GM21447 (cell line): Measurements from ENCODE around the gene ATP6V1G3.
"Not testable (repeated sequence)": the region's sequence is repeated elsewhere in the genome, so short reads cannot be mapped to it uniquely, and the experiment has no call there.

Experiments used
- ATAC-seq: cut with Tn5 transposase; IDR thresholded peaks from one replicate; pipeline ENCODE4 v1.9.1; 2021; ENCODE audit not compliant: unreplicated experiment

Gene ATP6V1G3, protein sequence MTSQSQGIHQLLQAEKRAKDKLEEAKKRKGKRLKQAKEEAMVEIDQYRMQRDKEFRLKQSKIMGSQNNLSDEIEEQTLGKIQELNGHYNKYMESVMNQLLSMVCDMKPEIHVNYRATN

DNA sequence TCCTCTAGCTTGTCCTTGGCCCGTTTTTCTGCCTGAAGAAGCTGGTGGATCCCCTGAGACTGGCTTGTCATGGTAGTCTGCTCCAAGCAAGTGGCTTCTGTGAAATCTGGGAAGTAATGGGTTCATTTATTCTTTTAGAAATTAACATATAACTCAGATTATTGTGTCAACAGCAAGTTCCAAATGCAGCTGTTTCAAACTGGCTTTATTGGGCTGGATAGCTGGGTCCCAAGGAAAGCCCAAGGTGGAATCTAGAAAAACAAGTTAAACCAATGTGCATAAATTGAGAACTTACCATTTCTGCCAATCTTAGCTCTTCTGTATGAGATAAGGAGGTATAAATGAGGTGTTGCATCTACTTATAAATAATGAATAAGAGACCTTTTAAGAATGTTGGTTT lies at the start of gene ATP6V1G3:
TSS of gene ATP6V1G3 (minus strand) at position 101 of the 400 bp plus-strand sequence. CDS start at position 71, 30 bp downstream.
- no peak for ATAC-seq

DNA sequence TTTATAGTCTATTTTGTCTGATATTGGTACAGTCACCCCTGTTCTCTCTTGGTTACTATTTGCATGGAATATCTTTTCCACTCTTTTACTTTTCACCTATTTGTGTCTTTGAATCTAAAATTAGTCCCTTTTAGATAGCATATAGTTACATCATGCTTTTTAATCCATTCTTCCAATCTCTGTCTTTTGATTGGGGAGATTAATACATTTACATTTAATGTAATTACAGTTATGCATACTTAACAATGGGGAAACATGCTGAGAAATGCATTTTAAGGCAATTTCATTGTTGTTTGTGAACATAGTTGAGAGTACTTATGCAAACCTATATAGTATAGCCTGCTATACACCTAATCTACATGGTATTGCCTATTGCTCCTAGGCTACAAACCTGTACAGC lies 48.4 kb upstream of the ATP6V1G3 start:
- no peak for ATAC-seq

DNA sequence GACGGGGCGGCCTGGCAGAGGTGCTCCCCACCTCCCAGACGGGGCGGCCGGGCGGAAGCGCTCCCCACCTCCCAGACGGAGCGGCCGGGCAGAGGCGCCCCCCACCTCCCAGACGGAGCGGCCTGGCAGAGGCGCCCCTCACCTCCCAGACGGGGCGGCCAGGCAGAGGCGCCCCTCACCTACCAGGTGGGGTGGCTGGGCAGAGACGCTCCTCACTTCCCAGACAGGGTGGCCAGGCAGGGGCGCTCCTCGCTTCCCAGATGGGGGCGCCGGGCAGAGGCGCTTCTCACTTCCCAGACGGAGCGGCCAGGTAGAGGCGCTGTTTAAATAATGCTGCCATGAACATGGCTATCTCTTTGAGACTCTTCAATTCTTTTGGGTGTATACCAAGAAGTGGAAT lies 43.7 kb upstream of the ATP6V1G3 start:
- no peak for ATAC-seq

DNA sequence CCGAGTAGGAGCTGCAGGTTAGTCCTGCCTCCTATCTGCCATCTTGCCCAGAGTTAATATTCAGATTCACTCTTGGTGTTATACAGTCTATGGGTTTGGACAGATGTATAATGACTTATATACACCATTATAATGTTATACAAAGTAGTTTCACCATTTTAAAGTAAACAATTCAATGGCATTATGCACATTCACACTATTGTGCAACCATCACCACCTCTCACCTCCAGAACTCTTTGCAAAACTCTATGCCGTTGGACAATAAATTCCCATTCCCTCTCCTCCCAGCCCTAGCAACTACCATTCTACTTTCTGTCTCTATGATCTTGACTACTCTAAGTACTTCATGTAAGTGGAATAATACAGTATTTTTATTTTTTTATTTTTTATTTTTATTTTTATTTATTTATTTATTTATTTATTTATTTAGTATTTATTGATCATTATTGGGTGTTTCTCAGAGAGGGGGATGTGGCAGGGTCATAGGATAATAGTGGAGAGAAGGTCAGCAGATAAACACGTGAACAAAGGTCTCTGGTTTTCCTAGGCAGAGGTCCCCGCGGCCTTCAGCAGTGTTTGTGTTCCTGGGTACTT lies 42.8 kb upstream of the ATP6V1G3 start:
- ATAC-seq: not testable (repeated sequence)

DNA sequence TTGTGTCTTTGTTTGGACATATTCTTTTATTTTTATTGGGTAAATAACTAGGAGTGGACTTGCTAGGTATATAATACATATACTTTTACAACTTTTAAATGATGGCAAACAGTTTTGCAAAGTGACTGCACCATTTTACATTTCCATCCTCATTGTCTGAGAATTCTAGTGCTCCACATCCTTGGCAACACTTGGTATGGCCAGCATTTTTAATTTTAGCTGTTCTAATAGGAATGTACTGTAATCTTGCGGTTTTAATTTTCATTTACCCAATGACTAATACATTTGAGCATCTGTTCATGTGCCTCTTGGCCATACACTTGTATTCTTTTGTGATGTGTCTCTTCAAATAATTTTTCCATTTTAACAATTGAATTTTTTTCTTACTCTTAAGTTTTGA lies 37.0 kb upstream of the ATP6V1G3 start:
- no peak for ATAC-seq

DNA sequence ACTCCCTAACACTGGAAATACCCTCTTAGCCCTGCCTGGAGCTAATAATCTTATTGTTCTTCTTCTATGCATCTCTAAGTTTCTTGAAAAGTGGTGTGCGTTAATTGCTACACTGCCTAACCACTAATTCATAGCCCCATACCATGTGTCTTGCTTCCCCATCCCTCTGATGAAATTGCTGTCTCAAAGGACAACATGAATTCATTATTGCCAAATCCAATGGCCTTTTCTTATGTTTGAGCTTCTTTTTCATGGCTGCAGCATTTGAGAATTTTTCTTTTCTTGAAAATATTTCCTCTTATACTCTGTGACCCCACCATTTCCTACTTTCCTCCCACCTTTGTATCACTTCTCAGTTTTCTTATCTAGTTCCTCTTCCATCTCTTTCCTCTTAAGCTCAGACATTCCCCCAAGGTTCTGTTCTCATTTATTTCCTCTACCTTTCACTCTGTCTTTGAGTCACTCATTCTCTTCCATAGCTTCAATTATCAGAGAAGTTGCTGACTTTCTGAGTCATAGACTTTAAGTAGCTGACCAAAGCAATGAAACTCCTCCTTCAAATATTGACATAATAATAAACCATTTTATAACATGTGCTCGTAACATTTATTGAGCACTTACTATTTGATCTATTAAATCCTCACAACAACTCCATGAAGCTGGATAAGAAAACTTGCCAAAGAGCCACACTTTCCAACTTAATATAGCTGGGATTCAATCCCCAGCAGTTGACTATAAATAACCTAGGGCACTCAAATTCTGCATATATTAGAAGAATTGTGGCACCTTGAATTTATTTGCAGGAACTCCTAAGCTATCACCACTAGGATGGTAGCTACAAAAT lies 35.5 kb upstream of the ATP6V1G3 start:
- ATAC-seq: no peak

DNA sequence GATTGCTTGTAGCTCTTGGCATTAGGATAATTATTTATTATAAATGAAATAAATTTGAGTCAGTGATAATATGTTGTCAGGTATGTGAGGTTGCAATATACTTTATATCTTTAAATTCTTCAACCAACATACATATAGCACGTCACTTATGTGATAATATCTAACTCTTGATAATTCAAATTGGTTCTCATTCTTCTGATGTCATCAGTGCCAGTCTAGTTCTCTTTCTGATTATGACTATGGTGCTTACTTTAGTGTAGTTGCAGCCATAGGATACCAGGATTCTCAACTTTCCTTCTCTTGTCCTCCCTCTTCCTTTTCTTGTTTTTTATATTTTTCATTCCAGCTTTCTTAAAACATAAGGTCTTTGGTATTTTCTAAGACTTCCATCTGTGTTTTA lies 34.8 kb upstream of the ATP6V1G3 start:
- no peak for ATAC-seq

DNA sequence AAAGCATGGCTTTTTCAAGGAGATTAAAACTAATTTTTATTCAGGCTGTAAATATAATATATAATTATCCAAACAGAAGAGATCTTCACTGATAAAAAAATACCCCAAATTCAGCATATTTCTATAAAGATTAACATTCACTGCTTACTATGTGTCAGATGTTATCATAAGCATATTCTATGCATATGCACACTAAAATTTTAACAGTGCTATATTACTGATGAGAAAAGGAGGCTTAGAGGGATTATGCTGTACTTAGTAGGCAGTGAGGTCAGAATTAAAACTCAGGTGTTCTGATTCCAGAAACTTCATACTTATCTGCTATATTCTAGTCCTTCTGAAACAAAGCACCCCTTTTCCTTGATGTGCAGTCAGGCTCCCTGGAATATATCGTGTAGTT lies 33.8 kb upstream of the ATP6V1G3 start:
- no peak for ATAC-seq

DNA sequence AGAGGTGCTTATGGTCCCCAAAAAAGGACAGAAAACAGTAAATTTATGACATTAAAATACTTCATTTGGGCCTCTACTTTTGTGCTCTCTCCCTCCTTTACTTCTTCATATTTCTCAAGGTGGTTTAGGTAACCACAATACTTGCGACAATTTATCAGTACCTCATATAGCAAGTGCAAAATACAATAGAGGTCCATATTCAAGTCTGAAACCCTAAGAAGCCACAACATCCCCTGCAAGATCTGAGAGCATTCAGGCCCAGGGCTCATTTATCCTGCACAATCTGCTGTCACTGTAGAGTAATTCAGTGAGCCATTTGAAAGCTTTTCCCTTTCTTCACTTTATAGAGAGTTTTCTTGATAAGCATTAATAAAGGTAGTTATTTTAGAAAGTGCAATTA lies 24.2 kb upstream of the ATP6V1G3 start:
- ATAC-seq: no peak

DNA sequence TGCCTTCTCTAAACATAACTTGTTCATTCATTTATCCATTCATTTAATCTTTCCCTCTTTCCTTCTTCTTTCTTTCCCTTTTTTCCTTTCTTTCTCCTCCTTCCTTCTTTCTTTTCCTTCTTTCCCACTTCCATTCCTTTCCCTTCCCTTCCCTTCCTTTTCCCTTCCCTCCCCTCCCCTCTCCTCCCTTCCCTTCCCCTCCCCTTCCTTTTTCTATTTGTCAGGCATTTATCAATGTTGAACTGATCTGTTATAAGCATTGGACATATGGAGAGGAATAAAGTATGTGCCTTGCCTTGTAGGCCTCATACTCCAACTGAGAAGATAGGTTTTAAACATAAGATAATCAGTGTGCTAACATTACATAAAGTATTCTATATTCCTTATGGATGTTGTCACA lies 23.7 kb upstream of the ATP6V1G3 start:
- ATAC-seq: no peak

DNA sequence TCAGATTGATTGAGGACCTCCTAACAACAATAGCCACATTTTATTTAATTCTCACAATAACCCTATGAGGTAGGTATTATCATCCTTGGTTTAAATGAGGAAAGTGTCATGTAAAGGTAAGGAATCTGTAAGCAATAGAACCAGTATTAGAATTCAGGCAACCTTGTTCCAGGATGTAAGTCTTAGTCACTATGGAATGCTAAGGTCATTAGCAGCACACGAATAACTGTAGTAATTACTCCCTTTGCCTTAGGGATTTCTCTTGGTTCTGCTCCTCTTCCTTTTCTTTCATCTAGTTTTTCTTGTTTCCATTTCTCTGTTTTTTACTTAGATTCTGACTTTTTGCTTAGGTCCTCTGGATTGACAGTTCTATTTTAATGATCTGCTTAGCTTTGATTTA lies 23.1 kb upstream of the ATP6V1G3 start:
- no peak for ATAC-seq

DNA sequence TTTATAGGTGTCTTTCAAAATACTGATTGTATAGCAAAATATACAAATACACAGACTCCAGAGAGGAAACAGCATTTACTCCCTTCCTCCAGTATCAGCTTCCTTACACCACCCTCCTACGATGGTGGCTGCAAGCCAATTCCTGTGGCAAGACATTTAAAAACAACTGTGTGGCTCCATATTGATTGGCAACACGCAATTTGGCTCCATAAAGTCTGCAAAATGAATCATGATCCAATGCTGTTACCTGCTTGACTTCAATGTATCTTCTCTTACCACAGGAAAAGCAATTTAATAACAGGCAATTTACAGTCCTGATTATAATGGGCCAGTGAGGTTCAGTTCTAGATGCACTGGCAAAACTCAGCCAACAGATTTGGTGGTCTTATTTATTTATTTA lies 19.7 kb upstream of the ATP6V1G3 start:
- no peak for ATAC-seq

DNA sequence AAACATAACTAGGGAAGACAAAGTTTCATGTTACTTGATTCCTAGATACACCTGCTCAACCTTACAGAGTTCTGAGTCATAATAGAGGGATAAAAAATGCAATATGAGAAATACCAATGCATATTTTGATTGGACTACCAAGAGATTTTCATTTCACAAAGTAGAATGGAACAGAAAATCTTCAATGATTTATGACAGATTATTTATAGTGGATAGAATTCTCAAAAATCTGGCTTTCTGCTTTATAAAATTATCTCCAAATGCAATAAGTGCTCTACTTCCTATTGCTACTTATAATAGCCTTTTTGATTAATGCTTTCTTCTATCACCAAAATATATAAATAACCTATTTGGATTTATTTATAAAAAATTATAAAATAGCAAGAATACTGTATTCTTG lies 18.9 kb upstream of the ATP6V1G3 start:
- ATAC-seq: no peak

DNA sequence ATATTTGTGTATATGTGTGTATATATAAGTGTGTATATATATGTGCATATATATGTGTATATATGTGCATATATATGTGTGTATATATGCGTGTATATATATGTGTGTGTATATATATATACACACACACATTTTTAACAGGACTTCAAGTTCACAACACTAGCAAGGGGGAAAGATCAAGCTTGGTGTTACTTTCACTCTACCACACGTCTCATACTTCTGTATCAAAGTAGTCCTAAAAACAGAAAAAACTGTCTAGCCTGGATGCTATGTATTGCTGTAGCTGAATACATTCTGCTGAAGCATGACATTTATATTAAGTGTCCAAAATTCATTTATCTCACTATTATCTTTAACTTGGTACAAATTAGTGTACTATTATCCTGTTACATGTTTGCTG lies 17.9 kb upstream of the ATP6V1G3 start:
- no peak for ATAC-seq

DNA sequence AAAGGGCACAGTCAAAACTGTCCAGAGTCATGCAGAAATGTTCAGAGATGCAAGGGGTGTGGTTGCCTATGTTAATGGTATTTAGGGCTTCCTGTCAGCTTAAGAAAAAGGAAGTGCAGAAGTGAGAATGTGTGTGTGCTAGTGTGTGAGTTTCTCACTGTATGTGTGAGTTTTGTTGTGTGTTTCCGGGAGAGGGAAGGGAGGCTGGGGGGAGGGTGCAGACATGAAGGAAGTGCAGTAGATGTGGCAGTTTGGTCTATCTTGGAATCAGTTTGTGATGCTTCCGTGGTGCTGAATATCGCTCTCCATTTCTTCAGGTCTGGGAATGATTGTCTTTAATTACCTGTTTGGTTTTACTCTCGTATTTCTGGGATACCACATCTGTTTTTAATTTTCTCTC lies 16.5 kb upstream of the ATP6V1G3 start:
- peak; percentile 97 for ATAC-seq

DNA sequence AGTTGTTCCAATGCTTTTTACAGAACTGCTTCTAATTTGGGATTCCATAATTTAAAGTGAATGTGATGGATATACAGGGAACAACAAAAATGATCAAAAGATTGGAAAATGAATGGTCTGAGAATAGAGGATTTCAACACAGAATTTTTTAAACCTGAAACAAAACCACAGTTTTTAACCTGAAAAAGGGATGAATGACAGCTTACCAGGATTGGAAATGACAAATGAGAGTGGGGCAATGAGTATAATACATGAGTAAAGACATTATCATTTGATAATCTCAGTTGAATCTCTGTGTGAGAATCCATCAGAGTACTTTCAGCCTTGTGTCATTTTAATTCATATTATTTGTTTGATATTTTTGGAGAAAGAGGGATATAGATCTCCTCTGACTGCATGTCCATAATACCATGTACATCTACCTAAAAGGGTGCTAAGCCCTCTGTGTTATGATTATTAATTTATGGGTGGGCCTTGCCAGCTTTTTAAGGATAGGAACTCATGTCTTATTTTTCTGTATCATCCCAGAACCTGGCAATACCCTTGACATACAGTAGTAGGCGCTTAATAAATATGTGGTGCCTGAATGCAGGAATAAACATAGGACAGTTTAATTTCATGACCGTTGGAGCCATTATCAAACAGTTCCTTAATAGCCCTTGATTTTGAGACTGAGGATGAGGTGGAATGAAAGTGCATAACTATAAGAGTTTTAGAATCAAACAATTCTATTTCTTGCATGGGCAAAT lies 12.4 kb upstream of the ATP6V1G3 start:
- ATAC-seq: no peak

DNA sequence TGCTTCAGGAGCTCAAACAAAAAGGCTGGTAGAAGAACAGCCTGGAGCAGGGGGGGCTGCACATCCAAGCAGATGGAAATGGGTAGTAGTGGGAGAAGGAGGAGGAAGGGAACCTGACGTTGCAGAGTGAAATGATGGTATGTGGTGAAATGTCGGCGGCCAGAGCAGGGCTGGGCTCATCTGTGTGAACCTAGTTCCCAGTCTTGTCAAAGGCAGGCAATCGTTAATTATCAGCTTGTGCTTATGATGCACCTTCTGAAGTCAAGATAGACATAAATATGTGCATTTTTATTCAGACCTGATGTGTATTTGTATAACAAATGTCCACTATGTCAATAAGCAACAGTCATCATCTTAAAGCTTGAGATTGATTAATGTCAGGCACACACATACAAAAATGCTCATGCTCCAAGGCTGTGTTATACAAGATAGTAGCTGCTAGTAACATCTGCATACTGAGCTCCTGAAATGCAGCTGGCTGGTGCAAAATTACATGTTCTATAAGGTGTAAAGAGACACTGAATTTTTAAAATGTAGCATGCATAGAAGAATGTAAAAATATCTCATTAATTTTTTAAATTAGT lies 10.6 kb upstream of the ATP6V1G3 start:
- ATAC-seq: no peak

DNA sequence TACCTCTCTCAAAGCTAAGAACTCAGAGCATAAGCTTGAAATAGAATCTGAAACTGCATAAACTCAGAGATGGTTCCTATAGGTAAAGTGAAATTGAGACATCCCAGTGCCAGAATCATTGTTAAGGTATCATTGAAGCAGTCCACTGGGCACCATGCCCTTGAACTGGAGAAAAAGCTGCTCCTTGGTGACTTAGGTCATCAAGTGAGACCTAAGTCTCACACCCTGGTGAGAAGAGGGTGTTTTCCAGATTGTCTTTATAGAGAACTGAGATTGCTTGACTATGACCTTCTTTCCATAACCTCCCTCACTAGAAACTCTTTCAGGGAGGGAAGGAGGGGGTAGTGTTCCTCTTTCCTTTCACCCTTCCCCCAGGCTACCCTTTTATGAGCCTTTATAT lies 9.4 kb upstream of the ATP6V1G3 start:
- peak; percentile 85 for ATAC-seq

DNA sequence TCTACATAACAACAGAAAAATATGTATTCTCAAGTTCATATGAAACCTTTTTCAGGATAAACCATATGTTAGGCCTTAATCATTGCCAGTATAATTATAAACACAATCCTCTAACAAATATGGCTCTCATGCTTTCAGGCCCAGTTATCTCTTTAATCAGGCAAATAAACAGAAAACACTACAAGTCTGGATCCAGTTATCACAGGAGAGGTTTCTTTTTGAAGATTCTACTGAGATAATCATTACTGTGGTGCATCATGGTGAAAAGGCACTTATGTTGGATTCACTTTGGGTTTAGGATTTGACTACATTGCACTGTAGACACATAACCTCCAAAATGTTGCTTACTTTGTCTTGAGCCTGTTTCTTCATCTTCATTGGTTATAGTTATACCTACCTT lies 8.4 kb upstream of the ATP6V1G3 start:
- ATAC-seq: no peak

DNA sequence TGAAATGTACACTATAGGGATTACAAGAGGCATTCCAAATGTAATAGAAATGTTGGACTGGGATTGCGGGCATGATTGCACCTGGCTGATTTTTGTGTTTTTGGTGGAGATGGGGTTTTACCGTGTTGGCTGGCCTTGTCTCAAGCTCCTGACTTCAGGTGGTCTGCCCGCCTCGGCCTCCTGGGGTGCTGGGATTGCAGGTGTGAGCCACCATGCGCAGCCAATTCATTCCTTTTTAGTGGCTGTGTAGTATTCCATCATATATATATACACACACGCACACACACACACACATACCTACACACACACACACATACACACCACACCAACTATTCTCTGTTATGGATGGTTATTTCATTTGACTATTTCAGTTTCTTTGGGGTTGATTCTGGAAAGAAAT lies 4.7 kb upstream of the ATP6V1G3 start:
- no peak for ATAC-seq

DNA sequence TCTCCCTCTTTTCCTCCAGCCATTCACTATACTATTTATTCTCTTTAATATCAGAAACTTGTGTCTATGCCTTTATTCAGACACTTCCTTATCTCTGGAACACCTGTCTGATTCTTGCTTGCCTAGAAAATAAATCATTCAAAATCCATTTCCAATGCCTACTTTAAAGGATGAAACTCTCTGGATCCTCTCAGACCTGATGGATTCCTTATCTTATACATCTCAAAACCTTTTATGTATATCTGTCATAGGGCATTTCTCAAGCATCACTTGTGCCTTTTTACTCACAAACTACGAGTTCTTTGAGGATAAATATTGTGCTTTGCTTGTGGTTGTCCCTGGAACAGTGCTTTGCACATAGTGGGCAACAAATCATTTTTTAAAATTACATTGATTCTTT lies 3.8 kb upstream of the ATP6V1G3 start:
- no peak for ATAC-seq
